GM20000 (cell line): ENCODE data around the gene CD276.
A peak's percentile ranks its signal among the peaks of the same experiment; 100 is the strongest.
"Not testable (repeated sequence)": the region's sequence is repeated elsewhere in the genome, so short reads cannot be mapped to it uniquely, and the experiment has no call there.

ENCODE experiments used
- DNase-seq: peaks from one replicate; pipeline ENCODE4 v3.0.0; 2012; ENCODE audit warnings: low spot score
- TF ChIP-seq, protein P1 (sequence below): IDR thresholded peaks from 2 replicates; pipeline ENCODE4 v1.5.1; 2012; ENCODE audit warnings: mild to moderate bottlenecking, control low read depth; ENCODE audit errors: extremely low read depth, missing control alignments

The CD276 gene

DNA sequence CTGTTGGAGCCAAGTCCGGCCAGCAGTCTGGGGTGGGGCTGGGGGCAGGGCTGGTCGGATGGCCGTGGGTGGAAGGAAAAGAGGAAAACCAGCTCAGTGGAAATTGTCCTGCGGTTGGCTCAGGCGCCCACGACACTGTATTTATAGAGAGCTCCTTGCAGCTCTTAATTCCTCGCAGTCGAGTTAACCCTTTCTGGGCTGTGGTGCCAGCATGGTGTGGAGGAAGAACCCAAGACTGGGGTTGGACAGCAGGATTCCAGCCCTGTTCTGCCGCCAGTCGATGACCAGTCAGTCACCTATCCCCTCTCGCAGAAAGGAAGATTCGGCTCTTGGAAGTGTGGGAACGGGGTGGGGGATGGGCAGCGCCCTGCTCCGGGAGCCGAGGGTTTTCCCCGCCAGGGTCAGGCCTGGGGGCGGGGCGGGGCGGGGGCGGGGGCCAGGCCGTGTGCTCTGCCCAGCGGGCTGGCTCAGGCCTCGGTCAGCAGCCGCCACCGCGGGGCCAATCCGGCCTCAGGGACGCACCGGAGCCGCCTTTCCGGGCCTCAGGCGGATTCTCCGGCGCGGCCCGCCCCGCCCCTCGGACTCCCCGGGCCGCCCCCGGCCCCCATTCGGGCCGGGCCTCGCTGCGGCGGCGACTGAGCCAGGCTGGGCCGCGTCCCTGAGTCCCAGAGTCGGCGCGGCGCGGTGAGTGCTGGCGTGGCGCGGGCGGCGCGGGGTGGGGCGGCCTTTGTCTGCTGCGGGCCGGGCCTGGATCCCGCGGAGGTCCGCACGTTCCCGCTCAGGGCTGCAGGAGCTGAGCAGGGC, at the start of gene CD276:
TSS of gene CD276 (plus strand) at position 607 of the 804 bp plus-strand sequence. CDS start 15,257 bp downstream, outside the sequence.
- peak; percentile 84 for DNase-seq
- TF ChIP-seq, protein P1, sequence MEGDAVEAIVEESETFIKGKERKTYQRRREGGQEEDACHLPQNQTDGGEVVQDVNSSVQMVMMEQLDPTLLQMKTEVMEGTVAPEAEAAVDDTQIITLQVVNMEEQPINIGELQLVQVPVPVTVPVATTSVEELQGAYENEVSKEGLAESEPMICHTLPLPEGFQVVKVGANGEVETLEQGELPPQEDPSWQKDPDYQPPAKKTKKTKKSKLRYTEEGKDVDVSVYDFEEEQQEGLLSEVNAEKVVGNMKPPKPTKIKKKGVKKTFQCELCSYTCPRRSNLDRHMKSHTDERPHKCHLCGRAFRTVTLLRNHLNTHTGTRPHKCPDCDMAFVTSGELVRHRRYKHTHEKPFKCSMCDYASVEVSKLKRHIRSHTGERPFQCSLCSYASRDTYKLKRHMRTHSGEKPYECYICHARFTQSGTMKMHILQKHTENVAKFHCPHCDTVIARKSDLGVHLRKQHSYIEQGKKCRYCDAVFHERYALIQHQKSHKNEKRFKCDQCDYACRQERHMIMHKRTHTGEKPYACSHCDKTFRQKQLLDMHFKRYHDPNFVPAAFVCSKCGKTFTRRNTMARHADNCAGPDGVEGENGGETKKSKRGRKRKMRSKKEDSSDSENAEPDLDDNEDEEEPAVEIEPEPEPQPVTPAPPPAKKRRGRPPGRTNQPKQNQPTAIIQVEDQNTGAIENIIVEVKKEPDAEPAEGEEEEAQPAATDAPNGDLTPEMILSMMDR, result no peak

DNA sequence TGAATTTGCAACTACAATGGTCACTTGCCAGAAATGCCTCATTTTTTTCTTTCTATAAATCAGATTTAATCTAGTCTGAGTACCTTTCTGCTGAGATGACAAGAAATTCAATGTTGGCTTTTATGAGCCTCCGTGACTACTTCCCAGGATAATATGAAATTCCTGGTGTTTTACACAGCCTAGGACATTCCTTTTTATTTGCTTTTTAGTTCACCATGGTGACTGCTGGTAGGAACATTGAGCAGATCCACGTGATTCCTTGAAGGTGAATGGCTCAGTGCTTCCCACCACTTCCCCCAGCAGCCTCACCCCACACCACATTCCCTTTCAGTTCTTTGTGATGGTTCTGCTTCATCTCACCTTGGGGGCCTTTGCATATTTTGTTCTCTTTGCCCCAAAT, 46.7 kb upstream of the CD276 start:
- DNase-seq, result no peak
- TF ChIP-seq, protein P1, result no peak

DNA sequence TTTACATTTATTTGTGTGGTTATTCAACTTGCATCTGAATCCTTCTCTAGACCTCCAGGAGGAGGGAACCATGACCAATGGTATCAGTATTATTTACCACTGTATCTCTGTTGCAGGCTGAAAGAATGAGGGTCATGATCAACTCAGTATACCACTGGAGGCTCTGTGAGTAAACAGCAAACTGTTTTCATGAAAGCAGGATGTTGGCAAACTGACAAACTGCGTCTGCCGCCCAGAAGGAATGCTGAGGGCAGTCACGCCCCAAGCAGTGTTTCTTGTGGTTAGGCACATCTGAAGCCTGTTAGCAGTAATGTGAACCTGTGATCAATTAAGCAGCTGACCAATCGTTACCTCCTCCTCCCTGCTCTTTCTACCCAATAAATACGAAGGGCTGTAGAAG, 44.7 kb upstream of the CD276 start:
- not testable (repeated sequence) for DNase-seq

DNA sequence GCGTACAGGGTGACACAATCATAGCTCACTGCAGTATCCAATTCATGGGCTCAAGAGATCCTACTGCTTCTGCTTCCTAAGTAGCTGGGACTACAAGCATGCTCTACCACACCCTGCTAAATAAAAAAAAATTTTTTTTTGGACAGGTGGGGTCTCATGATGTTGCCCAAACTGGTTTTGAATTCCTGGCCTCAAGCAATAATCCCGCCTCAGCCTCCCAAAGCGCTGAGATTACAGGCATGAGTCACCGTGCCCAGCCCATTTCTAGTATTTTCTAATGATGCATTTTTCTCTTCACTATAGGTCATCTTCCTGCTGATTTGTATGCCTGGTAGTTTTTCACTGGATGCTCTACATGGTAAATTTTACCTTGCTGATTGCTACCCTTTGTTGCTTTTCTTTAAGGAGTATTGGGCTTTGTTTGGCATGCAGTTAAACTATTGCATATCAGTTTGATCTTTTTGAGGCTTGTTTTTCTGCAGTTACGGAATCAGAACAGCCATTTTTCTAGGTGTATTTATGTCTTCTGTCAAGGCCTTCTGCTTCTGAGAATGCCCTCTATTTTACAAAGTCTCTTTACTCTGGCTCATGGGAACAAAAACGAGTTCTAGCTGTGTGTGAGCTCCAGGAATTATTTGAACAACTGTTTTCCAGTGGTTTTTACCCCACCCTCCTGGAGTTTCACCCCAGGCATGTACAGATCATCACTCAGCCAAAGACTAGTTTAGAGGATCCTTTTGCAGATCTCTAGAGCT, 36.7 kb upstream of the CD276 start:
- TF ChIP-seq, protein P1, result no peak

DNA sequence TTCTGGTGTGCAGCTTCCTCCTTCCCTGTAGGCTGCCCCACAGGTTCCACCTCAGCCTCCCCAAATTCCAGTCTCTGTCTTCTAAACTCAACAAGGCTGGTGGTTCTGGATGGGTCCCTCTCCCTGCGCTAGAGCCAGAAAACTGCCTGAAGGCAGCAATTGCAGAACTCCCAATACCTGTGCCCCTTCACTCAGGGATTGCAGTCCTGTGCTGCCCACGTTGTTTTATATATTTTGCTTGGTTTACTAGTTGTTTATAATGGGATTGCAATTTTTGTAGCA, 36.2 kb upstream of the CD276 start:
- no peak for DNase-seq
- TF ChIP-seq, protein P1, result no peak

More for the DNA sequence above, 36.7 kb upstream of the CD276 start:
- DNase-seq, result no peak

DNA sequence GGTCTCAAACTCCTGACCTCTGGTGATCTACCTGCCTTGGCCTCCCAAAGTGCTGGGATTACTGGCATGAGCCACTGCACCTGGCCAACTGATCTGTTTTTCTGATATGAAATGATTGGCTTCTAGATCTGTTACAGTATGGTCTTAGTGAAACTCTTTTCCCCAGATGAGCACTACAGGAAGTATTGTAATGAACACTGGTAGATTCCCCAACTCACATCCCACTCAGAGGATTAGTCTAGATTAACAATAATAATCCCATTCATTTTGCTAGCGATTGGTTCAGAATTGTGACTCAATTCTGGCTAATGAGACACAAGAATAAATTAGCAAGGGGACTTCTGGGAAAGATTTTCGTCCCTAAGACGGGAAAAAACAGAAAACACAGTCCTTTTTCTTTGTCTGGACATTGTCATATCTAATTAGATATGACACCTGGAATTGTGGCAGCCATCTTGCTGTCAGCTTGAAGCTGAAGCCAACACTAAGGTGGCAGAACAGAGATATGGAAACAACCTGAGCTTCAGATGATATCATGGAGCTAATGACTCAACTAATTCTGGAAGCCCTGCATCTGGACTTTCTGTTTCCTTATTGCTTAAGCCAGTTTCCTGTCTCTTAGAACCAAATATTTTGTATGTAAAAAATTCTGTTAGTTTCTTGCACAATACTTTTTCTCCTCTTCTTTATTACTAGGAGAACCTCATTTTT, 33.6 kb upstream of the CD276 start:
- DNase-seq, result no peak
- TF ChIP-seq, protein P1, result no peak

DNA sequence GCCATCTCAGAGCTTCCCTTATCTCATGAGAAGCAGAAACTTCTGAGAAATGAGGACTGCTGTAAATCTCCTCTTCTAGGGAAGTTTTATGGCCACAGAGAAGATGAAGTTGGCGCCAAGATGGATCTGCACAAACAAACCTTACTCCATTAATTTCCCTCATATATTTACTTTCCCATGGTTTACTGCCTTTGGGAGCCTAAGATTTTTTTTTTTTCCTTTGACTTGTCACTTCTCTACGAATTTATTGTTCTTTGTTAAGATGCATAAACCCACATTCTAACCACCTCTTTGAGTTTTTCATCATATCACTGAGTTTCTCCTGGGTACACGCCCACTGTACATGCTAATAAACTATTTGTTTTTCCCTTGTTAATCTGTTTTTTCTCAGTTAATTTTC, 29.5 kb upstream of the CD276 start:
- TF ChIP-seq, protein P1, result no peak
- DNase-seq, result no peak
